Renal cortex interstitium (tissue), 11 donors: ENCODE results near the gene SCRT2. TPM values are rescaled to one million over a fixed set of nuclear protein-coding genes. Genes with fewer than 3 reads are reported as not detected.

Experiments used
- DNase-seq, 11 donors: peaks; one replicate each; pipeline ENCODE4 v3.0.0-alpha.2; 2013; ENCODE audit warnings: low read depth in 9 of 11, low spot score in 4 of 11; ENCODE audit errors: extremely low read depth in 1 of 11
- polyA plus RNA-seq, 3 donors: library from polyadenylated mRNA; unstranded; fragments of 120-200 nt; gene quantifications; one replicate each; pipeline ENCODE4 v1.2.1, GENCODE V29; 2013; ENCODE audit not compliant: insufficient read length in 3 of 3

The SCRT2 gene
- polyA plus RNA-seq, 3 donors = 0.05 TPM; not detected in 1

DNA sequence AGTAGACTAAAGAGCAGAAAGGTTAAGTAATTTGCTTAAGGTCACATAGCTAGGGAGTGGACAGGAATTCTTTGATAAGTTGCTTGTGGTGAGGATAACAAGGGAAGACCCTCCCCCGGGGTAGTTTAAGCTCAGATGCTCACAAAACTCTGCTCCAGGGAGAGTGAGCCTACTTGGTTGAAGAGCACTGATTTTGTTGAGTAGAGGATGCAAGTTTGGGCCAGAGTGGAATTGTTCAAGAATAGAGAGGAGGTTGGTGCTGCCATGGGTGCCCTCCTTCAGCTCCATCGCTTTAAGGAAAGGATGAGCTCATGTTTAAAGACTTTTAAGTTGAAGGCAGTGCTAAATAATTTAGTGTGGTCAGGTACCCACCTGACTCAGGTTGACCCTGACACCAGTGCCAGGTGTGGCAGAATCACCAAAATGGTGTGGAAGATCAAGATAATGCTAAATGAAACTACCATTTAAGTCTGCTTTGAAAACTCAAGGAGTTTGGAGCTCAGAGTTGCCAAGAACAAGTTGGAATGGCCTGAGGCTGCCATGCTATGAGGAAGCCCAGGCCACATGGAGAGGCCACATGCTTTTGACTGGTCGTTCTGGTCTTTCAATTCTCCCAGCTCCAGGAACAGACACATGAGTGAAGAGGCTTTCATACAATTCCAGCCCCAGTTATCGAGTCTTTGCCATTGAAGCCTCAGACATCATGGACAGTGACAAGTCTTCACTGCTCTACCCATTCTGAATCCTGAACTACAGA, 57.5 kb downstream of the SCRT2 start:
- DNase-seq = no peak

DNA sequence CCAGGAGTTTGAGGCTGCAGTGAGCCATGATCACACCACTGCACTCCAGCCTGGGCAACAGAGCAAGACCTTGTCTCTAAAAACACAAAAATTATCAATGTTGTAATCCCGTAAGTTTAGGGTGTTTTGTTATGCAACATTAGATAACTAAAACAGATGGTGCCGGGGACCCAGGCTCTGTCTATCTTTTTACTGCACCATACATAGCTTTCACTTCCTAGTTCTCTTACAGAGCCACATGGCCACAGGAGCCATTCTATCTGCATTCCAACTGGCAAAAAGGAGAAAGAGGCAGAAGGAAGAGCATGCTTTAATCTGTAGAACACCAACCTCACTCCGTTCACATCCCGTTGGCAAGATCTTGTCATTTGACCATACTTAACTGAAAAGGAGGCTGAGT, 60.1 kb downstream of the SCRT2 start:
- no peak for DNase-seq

DNA sequence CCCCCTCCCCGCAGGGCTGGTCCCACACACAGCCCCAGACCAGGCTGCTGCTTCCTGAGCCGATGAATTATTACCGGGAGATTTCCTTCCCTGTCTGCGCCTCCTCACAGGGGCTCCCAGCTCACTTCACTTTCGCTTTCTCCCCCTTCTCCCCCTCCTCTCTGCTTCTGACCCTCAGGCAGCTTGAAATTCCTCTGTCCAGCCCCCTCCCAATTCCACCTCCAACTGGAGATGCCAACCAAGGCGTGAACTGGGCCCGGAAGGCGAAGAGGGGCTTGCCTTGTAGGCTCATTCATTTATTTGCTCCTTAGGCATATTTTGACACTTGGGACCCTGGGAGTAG, 63.8 kb downstream of the SCRT2 start:
- peak in 8 of 11 donors; percentile 29 to 69 (median 60) for DNase-seq

Other genes starting within 250 kb of the SCRT2 start
- gene TBC1D20, start 213.3 kb downstream of the SCRT2 start, polyA plus RNA-seq = 10 to 100 TPM; 32.3 to 34.5 (median 32.4) TPM
- 100 to 1,000 TPM; 131 to 154 (median 143) TPM for gene CSNK2A1, start 132.0 kb downstream of the SCRT2 start, polyA plus RNA-seq
- 1 to 10 TPM; 1.3 to 1.9 (median 1.3) TPM for gene TCF15, start 65.5 kb downstream of the SCRT2 start, polyA plus RNA-seq
- gene SRXN1, start 22.6 kb downstream of the SCRT2 start, polyA plus RNA-seq = 10 to 100 TPM; 12.0 to 14.0 (median 12.8) TPM
- gene SLC52A3, start 92.7 kb upstream of the SCRT2 start, polyA plus RNA-seq = 1 to 10 TPM; 3.3 to 4.0 (median 3.6) TPM
- gene FAM110A, start 157.9 kb upstream of the SCRT2 start, polyA plus RNA-seq = 10 to 100 TPM in 1 of 3 donors, 1 to 10 TPM in 2; 7.3 to 10.3 (median 9.8) TPM
- gene ANGPT4, start 240.5 kb upstream of the SCRT2 start, polyA plus RNA-seq = under 1 TPM; 0.20 to 0.40 (median 0.20) TPM